Muscle of leg (tissue), 11 donors: ENCODE data around the gene VNN1. TPM values are rescaled to one million over a fixed set of nuclear protein-coding genes. Genes with fewer than 3 reads are reported as not detected.
"Not testable (repeated sequence)": the region's sequence is repeated elsewhere in the genome, so short reads cannot be mapped to it uniquely, and the experiment has no call there.

Experiments used
- DNase-seq: peaks from one replicate; pipeline ENCODE4 v3.0.0; 2013
- H3K27ac ChIP-seq: one replicate; pipeline ENCODE4 v1.5.1; 2013; ENCODE audit warnings: mild to moderate bottlenecking, low read length, control low read depth
- H3K27me3 ChIP-seq: one replicate; pipeline ENCODE4 v1.6.1; 2013; ENCODE audit warnings: low read length; ENCODE audit not compliant: control insufficient read depth, insufficient read depth
- H3K36me3 ChIP-seq: one replicate; pipeline ENCODE4 v1.6.1; 2013; ENCODE audit warnings: low read length; ENCODE audit not compliant: control insufficient read depth, insufficient read depth
- H3K4me1 ChIP-seq: one replicate; pipeline ENCODE4 v1.6.1; 2013; ENCODE audit warnings: low read length; ENCODE audit not compliant: control insufficient read depth, insufficient read depth
- H3K4me3 ChIP-seq: one replicate; pipeline ENCODE4 v1.5.1; 2013; ENCODE audit warnings: low read length, control low read depth
- H3K9me3 ChIP-seq: replicated peaks from 2 replicates; pipeline ENCODE4 v1.6.1; 2013; ENCODE audit warnings: low read depth, low read length; ENCODE audit not compliant: control insufficient read depth
- WGBS: methylation state at CpG from one replicate; pipeline ENCODE4 v1.1.5; 2013; ENCODE audit warnings: missing lambda C conversion rate; ENCODE audit not compliant: insufficient coverage; 5-methylcytosine and 5-hydroxymethylcytosine counted together
- polyA plus RNA-seq, 8 donors: library from polyadenylated mRNA; unstranded; fragments of 120-200 nt; gene quantifications; one replicate each; pipeline versions ENCODE4 v1.2.1 to v1.2.3, GENCODE V29; 2013; ENCODE audit warnings: inconsistent platforms in 1 of 8, low replicate concordance in 1 of 8; ENCODE audit not compliant: insufficient read length in 8 of 8, insufficient read depth in 1 of 8
- total RNA-seq: library from RNA; stranded (reverse); fragments of 120-200 nt; gene quantifications from one replicate; pipeline ENCODE4 v1.2.4, GENCODE V29; 2013

VNN1 gene
- total and polyA plus RNA-seq, 9 donors = 0.08 to 0.64 (median 0.26) TPM

DNA sequence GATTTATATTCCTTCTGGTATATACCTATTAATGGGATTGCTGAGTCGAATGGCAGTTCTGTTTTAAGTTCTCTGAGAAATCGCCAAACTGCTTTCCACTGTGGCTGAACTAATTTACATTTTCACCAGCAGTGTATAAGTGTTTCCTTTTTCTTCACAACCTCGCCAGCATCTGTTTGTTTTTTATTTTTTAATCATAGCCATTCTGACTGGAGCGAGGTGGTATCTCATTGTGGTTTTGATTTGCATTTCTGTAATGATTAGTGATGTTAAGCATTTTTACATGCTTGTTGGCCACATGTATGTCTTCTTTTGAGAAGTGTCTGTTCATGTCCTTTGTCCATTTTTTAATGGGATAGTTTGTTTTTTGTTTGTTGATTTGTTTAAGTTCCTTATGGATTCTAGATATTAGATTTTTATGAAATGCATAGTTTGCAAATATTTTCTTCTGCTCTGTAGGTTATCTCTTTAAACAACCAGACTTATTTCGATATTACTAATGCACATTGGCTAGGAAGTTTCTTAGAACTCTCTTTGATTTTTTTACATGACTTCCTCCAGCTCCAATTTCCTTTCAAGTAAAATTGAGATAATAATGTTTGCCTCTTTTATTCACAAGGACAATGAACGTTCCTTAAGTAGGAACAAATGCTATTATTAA is 12.2 kb upstream of the VNN1 start:
- no peak overlapping the region for H3K27ac ChIP-seq
- no peaks in the 10 kb centered on the region for H3K27me3 ChIP-seq
- WGBS = no CpG with 5 or more reads among the region's 6 CpGs
- no peak for DNase-seq
- H3K4me3 ChIP-seq = no peak overlapping the region
- H3K36me3 ChIP-seq = no peaks in the 10 kb centered on the region
- no peaks in the 10 kb centered on the region for H3K4me1 ChIP-seq
- H3K9me3 ChIP-seq = no peaks in the 10 kb centered on the region

- WGBS = no CpG with 5 or more reads among the region's 6 CpGs
- no peaks in the 10 kb centered on the region for H3K27me3 ChIP-seq
- H3K36me3 ChIP-seq = no peaks in the 10 kb centered on the region
- no peak for DNase-seq
- H3K4me1 ChIP-seq = no peaks in the 10 kb centered on the region
- no peaks in the 10 kb centered on the region for H3K9me3 ChIP-seq
- H3K4me3 ChIP-seq = no peak overlapping the region
- H3K27ac ChIP-seq = no peak overlapping the region
Observed at GRCh38 chr6:132725471-132725870, 11.6 kb upstream of the VNN1 start.

- WGBS = 91% methylated on average over 4 of the region's 10 CpGs
- no peaks in the 10 kb centered on the region for H3K27me3 ChIP-seq
- H3K27ac ChIP-seq = no peak overlapping the region
- DNase-seq = no peak
- H3K36me3 ChIP-seq = no peaks in the 10 kb centered on the region
- no peaks in the 10 kb centered on the region for H3K4me1 ChIP-seq
- H3K4me3 ChIP-seq = no peak overlapping the region
- no peaks in the 10 kb centered on the region for H3K9me3 ChIP-seq
Observed at GRCh38 chr6:132719736-132720448, 6.0 kb upstream of the VNN1 start.

DNA sequence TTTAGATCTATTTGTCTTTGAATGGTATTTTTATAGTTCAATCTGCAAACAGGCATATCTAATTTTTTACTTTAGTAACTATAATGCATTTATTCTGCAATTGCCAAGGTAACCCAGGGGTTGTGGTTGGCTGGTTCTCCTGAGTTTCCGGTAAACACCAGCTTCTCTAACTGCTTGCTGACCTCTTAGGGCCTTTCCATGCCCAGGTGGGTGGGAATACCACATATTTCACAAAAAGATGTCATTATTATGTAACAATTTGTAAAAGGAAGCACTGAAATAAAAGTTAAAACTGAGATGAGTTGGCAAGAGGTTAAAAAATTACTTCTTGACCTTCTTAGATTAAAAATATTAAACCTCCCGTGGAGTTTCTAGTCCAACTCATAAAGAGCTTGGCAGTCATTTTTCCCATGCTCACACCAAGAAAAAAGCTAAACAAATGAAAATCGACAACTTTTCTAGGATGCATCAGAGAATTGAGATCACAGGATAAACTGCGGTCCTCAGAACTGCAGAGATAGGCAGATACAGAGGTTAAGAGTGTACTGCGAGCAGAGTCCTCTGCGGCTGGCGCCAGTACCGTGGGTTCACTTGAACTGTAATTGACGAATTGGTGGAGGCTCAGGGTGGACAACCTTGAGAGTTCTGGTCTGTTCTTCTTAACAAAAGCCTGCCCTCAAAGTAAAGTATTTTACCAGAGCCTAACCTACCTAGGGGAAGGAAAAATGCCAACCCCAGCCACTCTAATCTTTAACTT is 2.2 kb upstream of the VNN1 start:
- WGBS = 86% methylated on average over 4 of the region's 9 CpGs
- Histone ChIP-seq H3K27me3 (no peaks in the 10 kb centered on the region), H3K9me3 (no peaks in the 10 kb centered on the region), H3K4me1 (no peaks in the 10 kb centered on the region), H3K36me3 (no peaks in the 10 kb centered on the region), H3K27ac (no peak overlapping the region), H3K4me3 (no peak overlapping the region)
- DNase-seq = no peak

DNA sequence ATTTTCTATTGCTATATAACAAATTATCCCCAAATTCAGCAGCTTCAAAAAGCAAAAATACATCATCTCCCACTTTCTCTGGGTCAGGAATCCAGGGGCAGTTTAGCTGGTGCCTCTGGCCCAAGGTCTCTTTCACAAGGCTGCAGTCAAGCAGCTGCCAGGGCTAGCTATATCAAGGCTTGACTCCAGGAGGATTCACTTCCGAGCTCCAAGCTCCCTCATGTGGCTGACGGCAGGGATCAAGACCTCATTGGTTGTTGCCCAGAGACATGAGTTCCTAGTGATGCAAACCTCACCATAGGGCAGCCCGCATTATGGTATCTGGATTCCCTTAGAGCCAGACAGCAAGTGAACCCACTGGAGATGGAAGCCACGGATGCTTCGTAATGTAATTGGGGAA is 1.3 kb upstream of the VNN1 start:
- Histone ChIP-seq H3K4me1 (no peaks in the 10 kb centered on the region), H3K4me3 (no peak overlapping the region), H3K27me3 (no peaks in the 10 kb centered on the region), H3K9me3 (no peaks in the 10 kb centered on the region), H3K36me3 (no peaks in the 10 kb centered on the region), H3K27ac (no peak overlapping the region)
- DNase-seq = peak; percentile 43
- 73% methylated on average over 3 of the region's 5 CpGs for WGBS

DNA sequence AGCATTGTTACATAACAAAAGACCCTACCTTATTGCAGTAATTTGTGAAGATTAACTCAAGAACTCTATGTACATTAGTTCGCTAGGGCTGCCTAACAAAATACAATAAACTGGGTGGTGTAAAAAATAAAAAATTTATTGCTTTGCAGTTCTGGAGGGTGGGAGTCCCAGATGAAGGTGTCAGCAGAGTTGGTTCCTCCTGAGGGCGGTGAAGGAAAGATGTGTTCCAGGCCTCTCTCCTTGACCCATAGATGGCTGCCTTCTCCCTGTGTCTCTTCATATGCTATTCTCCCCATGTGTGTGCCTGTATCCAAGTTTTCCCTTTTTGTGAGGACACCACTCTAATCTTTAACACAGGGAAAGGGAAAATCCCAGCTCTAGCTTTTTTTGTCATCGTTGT is 305 bp upstream of the VNN1 start:
- H3K27ac ChIP-seq = no peak overlapping the region
- H3K4me1 ChIP-seq = no peaks in the 10 kb centered on the region

GRCh38 chr6:132712366-132712765 is 1.5 kb downstream of the VNN1 start:
- Histone ChIP-seq H3K27me3 (no peaks in the 10 kb centered on the region), H3K36me3 (no peaks in the 10 kb centered on the region), H3K9me3 (no peaks in the 10 kb centered on the region), H3K27ac (no peak overlapping the region), H3K4me1 (no peaks in the 10 kb centered on the region), H3K4me3 (no peak overlapping the region)
- WGBS = 82% methylated on average over 4 of the region's 4 CpGs
- no peak for DNase-seq

More for the DNA sequence above, 305 bp upstream of the VNN1 start:
- H3K4me3 ChIP-seq = no peak overlapping the region
- no peaks in the 10 kb centered on the region for H3K36me3 ChIP-seq
- no peaks in the 10 kb centered on the region for H3K27me3 ChIP-seq
- WGBS = 71% methylated on average over 1 of the region's 3 CpGs
- no peaks in the 10 kb centered on the region for H3K9me3 ChIP-seq
- no peak for DNase-seq

- Histone ChIP-seq H3K9me3 (no peaks in the 10 kb centered on the region), H3K27me3 (no peaks in the 10 kb centered on the region), H3K4me3 (no peak overlapping the region), H3K36me3 (no peaks in the 10 kb centered on the region), H3K27ac (no peak overlapping the region), H3K4me1 (no peaks in the 10 kb centered on the region)
- no peak for DNase-seq
- WGBS = 72% methylated on average over 2 of the region's 3 CpGs
Observed at GRCh38 chr6:132708771-132709170, 5.1 kb downstream of the VNN1 start.

GRCh38 chr6:132708002-132708401 is 5.9 kb downstream of the VNN1 start:
- H3K27ac ChIP-seq = no peak overlapping the region
- H3K9me3 ChIP-seq = no peaks in the 10 kb centered on the region
- no peaks in the 10 kb centered on the region for H3K36me3 ChIP-seq
- H3K4me3 ChIP-seq = no peak overlapping the region
- H3K4me1 ChIP-seq = no peaks in the 10 kb centered on the region
- no peaks in the 10 kb centered on the region for H3K27me3 ChIP-seq
- DNase-seq = no peak

- H3K4me1 ChIP-seq, H3K9me3 ChIP-seq, DNase-seq, H3K36me3 ChIP-seq, H3K27me3 ChIP-seq, H3K4me3 ChIP-seq, H3K27ac ChIP-seq: not testable (repeated sequence)
- WGBS = no CpG with 5 or more reads among the region's 4 CpGs
Observed at GRCh38 chr6:132706756-132707155, 7.1 kb downstream of the VNN1 start.
